Measurements from ENCODE around the gene PTPN7.

- TF ChIP-seq CTCF (IDR thresholded peaks at IDR 0.05), result no peak
- no peak for TF ChIP-seq TP53 (CRISPR knock-in tag; IDR thresholded peaks at IDR 0.05)
- TF ChIP-seq POLR2A (IDR thresholded peaks at IDR 0.05; ENCODE audit: low read length), result no peak
- TF ChIP-seq JUNB (IDR thresholded peaks at IDR 0.05), result no peak
- TF ChIP-seq REST (IDR thresholded peaks at IDR 0.05), result no peak
- TF ChIP-seq CEBPB (IDR thresholded peaks at IDR 0.05), result no peak
- no peak for TF ChIP-seq E2F6 (IDR thresholded peaks at IDR 0.05; ENCODE audit: borderline replicate concordance, low read depth)
- TF ChIP-seq USF2 (IDR thresholded peaks at IDR 0.05), result no peak
Measured at GRCh38 chr1:202143768-202144401, 16.5 kb downstream of the PTPN7 start.
